ENCODE measurements around the gene ZNF253. TPM values are rescaled to one million over a fixed set of nuclear protein-coding genes. Genes with fewer than 3 reads are reported as not detected.
"Not testable (repeated sequence)": the region's sequence is repeated elsewhere in the genome, so short reads cannot be mapped to it uniquely, and the experiment has no call there.

ZNF253 gene
- total and polyA plus RNA-seq, 2 of the 8 experiments (the other 6 are each of a cell fraction or from before 2014, with no cell fraction given) = 8.3 to 64.0 TPM

- H3K79me2 ChIP-seq (ENCODE audit: control insufficient read depth in 1 of 2, insufficient read depth in 2 of 2, low read length in 2 of 2) = peaks cover 0 to 13% of the 10 kb centered on the region in 2 experiments; a peak in 2 of 4 replicates
- not testable (repeated sequence) for H3K79me1 ChIP-seq (ENCODE audit: low read depth, low read length); DNase-seq (ENCODE audit: low read depth in 1 of 2, low spot score in 2 of 2); H3K27me3 ChIP-seq (replicated peaks in 1 of 4; ENCODE audit: control insufficient read depth in 3 of 4, extremely low read depth in 1 of 4, insufficient read depth in 3 of 4, low read length in 3 of 4); H3K4me1 ChIP-seq (replicated peaks in 1 of 4; ENCODE audit: control insufficient read depth in 3 of 4, insufficient read depth in 4 of 4, low read length in 3 of 4); H4K20me1 ChIP-seq (replicated peaks in 1 of 2; ENCODE audit: control insufficient read depth in 1 of 2, insufficient read depth in 2 of 2, low read length in 2 of 2); H3K23me2 ChIP-seq (ENCODE audit: low read depth, low read length); H3K4me2 ChIP-seq (ENCODE audit: insufficient read depth in 1 of 2, low read depth in 2 of 2, low read length in 2 of 2); H4K91ac ChIP-seq (replicated peaks; ENCODE audit: insufficient read length, low read length); H4K8ac ChIP-seq (ENCODE audit: extremely low read depth, insufficient read depth, low read length); H3K23ac ChIP-seq (ENCODE audit: insufficient read length); H2BK120ac ChIP-seq (replicated peaks; ENCODE audit: low read depth, low read length); FAIRE-seq; H2AFZ ChIP-seq (ENCODE audit: low read length); H3K14ac ChIP-seq (ENCODE audit: insufficient read length); H3K18ac ChIP-seq (ENCODE audit: extremely low read depth, low read length); H2BK20ac ChIP-seq (ENCODE audit: low read length); H2AK5ac ChIP-seq (ENCODE audit: low read depth, low read length); H2BK5ac ChIP-seq (ENCODE audit: low read depth, low read length); H3K9ac ChIP-seq (replicated peaks in 1 of 4; ENCODE audit: extremely low read depth in 1 of 4, low read depth in 3 of 4, low read length in 3 of 4); H3K56ac ChIP-seq (replicated peaks; ENCODE audit: insufficient read length, low read depth, low read length); H3K27ac ChIP-seq (ENCODE audit: low read depth, low read length); H4K5ac ChIP-seq (ENCODE audit: insufficient read length, low read depth, low read length); H3K4ac ChIP-seq (replicated peaks; ENCODE audit: insufficient read length, low read depth, low read length); H2BK15ac ChIP-seq (ENCODE audit: low read length); H2BK12ac ChIP-seq (ENCODE audit: low read depth, low read length)
- 90% methylated on average over 3 of the region's 3 CpGs; no CpG with 5 or more reads in 1 of the 2 experiments for WGBS, 2 experiments (ENCODE audit: extremely low coverage in 1 of 2, insufficient coverage in 1 of 2, insufficient read length in 1 of 2, insufficient replicate concordance in 2 of 2, low coverage in 1 of 2, low lambda C conversion rate in 2 of 2, missing lambda C conversion rate in 1 of 2)
- H3K36me3 ChIP-seq (ENCODE audit: control insufficient read depth in 2 of 4, insufficient read depth in 4 of 4, low read length in 3 of 4) = peaks cover 9 to 71% (median 41%) of the 10 kb centered on the region in 4 experiments
- peaks cover 61 to 72% of the 10 kb centered on the region in 2 experiments for H3K9me3 ChIP-seq (ENCODE audit: insufficient read depth in 2 of 2, low read depth in 1 of 2, low read length in 1 of 2)
- peak overlapping the region in 1 of 4 experiments; percentile 34; a peak in 2 of 8 replicates for H3K4me3 ChIP-seq (ENCODE audit: extremely low read depth in 1 of 4, insufficient read depth in 2 of 4, low read depth in 3 of 4, low read length in 4 of 4)
- ChIA-PET POLR2A (ENCODE audit: partially characterized antibody) (interaction anchor here (17.2 kb wide), 1 partner anchor 23 kb away, joined by 453 read pairs; the partner anchor contains the start of gene ZNF253), CTCF (ENCODE audit: partially characterized antibody) (interaction anchor here (0.6 kb wide), 1 partner anchor 76 kb away, joined by 3 read pairs; no protein-coding TSS in a partner anchor)
- TF ChIP-seq ZNF274 (IDR thresholded peaks at IDR 0.05; ENCODE audit: borderline replicate concordance, extremely low read depth, low read length) = peak; percentile 86
Observed at GRCh38 chr19:19892055-19892941, 26.6 kb downstream of the ZNF253 start.

All from H1 (cell line).